ENCODE results near the gene ZBTB7A.

DNA sequence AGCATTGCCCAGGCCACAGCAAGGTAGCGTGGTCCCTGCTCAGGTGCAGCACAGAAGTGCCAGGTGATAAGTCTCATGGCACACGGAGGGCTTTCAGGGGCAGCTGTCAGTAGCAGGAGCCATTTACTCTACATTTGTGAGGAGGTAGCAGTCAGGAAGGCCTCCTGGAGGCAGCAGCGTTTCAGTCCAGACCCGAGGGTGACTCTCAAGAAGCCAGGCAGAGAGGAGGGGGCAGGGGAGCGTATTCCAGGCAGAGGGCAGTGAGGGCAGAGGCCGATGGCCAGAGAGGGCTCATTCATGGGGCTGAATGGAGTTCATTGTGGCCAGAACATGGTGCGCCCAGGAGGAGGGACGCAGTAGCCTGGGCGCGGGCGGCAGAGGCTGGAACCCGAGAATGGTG lies 50.2 kb downstream of the ZBTB7A start:
- TF ChIP-seq, protein P1, sequence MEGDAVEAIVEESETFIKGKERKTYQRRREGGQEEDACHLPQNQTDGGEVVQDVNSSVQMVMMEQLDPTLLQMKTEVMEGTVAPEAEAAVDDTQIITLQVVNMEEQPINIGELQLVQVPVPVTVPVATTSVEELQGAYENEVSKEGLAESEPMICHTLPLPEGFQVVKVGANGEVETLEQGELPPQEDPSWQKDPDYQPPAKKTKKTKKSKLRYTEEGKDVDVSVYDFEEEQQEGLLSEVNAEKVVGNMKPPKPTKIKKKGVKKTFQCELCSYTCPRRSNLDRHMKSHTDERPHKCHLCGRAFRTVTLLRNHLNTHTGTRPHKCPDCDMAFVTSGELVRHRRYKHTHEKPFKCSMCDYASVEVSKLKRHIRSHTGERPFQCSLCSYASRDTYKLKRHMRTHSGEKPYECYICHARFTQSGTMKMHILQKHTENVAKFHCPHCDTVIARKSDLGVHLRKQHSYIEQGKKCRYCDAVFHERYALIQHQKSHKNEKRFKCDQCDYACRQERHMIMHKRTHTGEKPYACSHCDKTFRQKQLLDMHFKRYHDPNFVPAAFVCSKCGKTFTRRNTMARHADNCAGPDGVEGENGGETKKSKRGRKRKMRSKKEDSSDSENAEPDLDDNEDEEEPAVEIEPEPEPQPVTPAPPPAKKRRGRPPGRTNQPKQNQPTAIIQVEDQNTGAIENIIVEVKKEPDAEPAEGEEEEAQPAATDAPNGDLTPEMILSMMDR (IDR thresholded peaks at IDR 0.05), result no peak
- TF ChIP-seq POLR2A (IDR thresholded peaks at IDR 0.05), result no peak
